ENCODE results near the gene PTMS. TPM values are rescaled to one million over a fixed set of nuclear protein-coding genes. Genes with fewer than 3 reads are reported as not detected.

The PTMS gene
- total and polyA plus RNA-seq, 9 of the 15 experiments (the other 6 are each of a cell fraction or from before 2014, with no cell fraction given), result 5.1 to 287 (median 78.5) TPM

DNA sequence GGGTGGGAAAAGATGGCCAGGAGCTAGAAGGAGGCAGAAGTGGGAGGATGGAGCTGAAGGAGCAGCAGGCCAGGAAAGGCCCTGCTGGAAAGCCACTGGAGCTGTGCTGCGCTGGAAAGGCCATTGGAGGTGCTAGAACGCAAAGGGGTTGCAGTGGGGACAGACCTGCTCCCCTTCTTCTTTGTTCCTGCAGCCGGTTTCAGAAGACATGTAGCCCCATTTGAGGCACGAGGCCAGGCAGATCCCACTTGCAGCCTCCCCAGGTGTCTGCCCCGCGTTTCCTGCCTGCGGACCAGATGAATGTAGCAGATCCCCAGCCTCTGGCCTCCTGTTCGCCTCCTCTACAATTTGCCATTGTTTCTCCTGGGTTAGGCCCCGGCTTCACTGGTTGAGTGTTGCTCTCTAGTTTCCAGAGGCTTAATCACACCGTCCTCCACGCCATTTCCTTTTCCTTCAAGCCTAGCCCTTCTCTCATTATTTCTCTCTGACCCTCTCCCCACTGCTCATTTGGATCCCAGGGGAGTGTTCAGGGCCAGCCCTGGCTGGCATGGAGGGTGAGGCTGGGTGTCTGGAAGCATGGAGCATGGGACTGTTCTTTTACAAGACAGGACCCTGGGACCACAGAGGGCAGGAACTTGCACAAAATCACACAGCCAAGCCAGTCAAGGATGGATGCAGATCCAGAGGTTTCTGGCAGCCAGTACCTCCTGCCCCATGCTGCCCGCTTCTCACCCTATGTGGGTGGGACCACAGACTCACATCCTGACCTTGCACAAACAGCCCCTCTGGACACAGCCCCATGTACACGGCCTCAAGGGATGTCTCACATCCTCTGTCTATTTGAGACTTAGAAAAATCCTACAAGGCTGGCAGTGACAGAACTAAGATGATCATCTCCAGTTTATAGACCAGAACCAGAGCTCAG, 53.2 kb downstream of the PTMS start:
- H3K9me1 ChIP-seq (ENCODE audit: control insufficient read depth, insufficient read depth, low read length), result no peaks in the 10 kb centered on the region
- no TSS peak for BruUV-seq (replicated peaks)
- H3K4me2 ChIP-seq (ENCODE audit: insufficient read depth, low read length), result no peak overlapping the region
- H4K20me1 ChIP-seq (replicated peaks; ENCODE audit: control insufficient read depth, insufficient read depth, low read length), result no peaks in the 10 kb centered on the region
- DNase-seq (ENCODE audit: extremely low read depth in 1 of 4, low spot score in 3 of 4) (no peak), ATAC-seq (no peak), FAIRE-seq (no peak)
- TF ChIP-seq ZNF316 (IDR thresholded peaks at IDR 0.05) (no peak), FOXJ2 (tag; IDR thresholded peaks at IDR 0.05) (no peak), SMARCA5 (IDR thresholded peaks at IDR 0.05) (no peak), ZBTB8A (IDR thresholded peaks at IDR 0.05; ENCODE audit: partially characterized antibody) (no peak), CREB1 (IDR thresholded peaks at IDR 0.05) (no peak), CREB1 (CRISPR knock-in tag; IDR thresholded peaks at IDR 0.05) (no peak), RBM39 (optimal IDR thresholded peaks at IDR 0.05; ENCODE audit: low read depth, low read length) (no peak), KAT2B (IDR thresholded peaks at IDR 0.05; ENCODE audit: low read depth, low read length) (no peak), CBFA2T2 (conservative IDR thresholded peaks at IDR 0.05) (no peak), ZNF551 (CRISPR knock-in tag; IDR thresholded peaks at IDR 0.05) (no peak)
- H3K36me3 ChIP-seq (ENCODE audit: control insufficient read depth, insufficient read depth, low read length), result no peaks in the 10 kb centered on the region
- intact Hi-C loops (cut with micrococcal nuclease), result loop anchor here (10.0 kb wide), 2 partner anchors 205 to 265 kb away; partner anchors contain the start of gene IFFO1
- no peak overlapping the region for H3K27ac ChIP-seq (ENCODE audit: extremely low read depth, low read depth, low read length)
- H3K27me3 ChIP-seq (ENCODE audit: control insufficient read depth in 2 of 2, insufficient read depth in 2 of 2, low read length in 2 of 2), result peaks cover 0 to 4% of the 10 kb centered on the region in 2 experiments; a peak in 1 of 5 replicates
- POLR2A ChIA-PET, result no interaction called here
- no peaks in the 10 kb centered on the region for H3K79me2 ChIP-seq (ENCODE audit: control insufficient read depth, insufficient read depth, low read length)
- H3K9me3 ChIP-seq (replicated peaks; ENCODE audit: control insufficient read depth, insufficient read depth, low read depth, low read length), result no peaks in the 10 kb centered on the region
- CTCF ChIA-PET (ENCODE audit: low intra/inter-chr PET ratio), result no interaction called here
- H3K4me1 ChIP-seq (replicated peaks in 1 of 2; ENCODE audit: control insufficient read depth in 2 of 2, insufficient read depth in 2 of 2, low read length in 2 of 2), result peaks cover 8 to 15% of the 10 kb centered on the region in 2 experiments; a peak in 4 of 5 replicates
- no peak overlapping the region for H2AFZ ChIP-seq (ENCODE audit: low read depth, low read length)
- 56% methylated on average over 6 of the region's 13 CpGs for WGBS (ENCODE audit: insufficient coverage, low coverage, missing lambda C conversion rate)
- H3K9ac ChIP-seq (ENCODE audit: insufficient read depth in 1 of 2, low read depth in 2 of 2, low read length in 2 of 2), result peak overlapping the region in 1 of 2 experiments; percentile 45; a peak in 2 of 4 replicates
- in situ Hi-C loops (cut with MboI), result no loop called here
- no peak overlapping the region for H3K4me3 ChIP-seq

Data from K562 (cell line).